ENCODE data around the gene RARB. TPM values are rescaled to one million over a fixed set of nuclear protein-coding genes. Genes with fewer than 3 reads are reported as not detected.

RARB gene
- total and polyA plus RNA-seq, 9 of the 15 experiments (the other 6 are each of a cell fraction or from before 2014, with no cell fraction given): 0.15 to 1.3 (median 0.27) TPM

GRCh38 chr3:25478964-25479726 is 51.1 kb downstream of the RARB start:
- H3K27ac ChIP-seq (ENCODE audit: extremely low read depth, low read depth, low read length): no peak overlapping the region
- no peak overlapping the region for H3K4me2 ChIP-seq (ENCODE audit: insufficient read depth, low read length)
- H3K9ac ChIP-seq (ENCODE audit: insufficient read depth in 1 of 2, low read depth in 2 of 2, low read length in 2 of 2): no peak overlapping the region
- no peaks in the 10 kb centered on the region; a peak in 1 of 5 replicates for H3K27me3 ChIP-seq (ENCODE audit: control insufficient read depth in 2 of 2, insufficient read depth in 2 of 2, low read length in 2 of 2)
- no peaks in the 10 kb centered on the region for H3K36me3 ChIP-seq (ENCODE audit: control insufficient read depth, insufficient read depth, low read length)
- POLR2A ChIA-PET: no interaction called here
- intact Hi-C loops (cut with micrococcal nuclease) (no loop called here), in situ Hi-C loops (cut with MboI) (no loop called here)
- FAIRE-seq (no peak), ATAC-seq (no peak), DNase-seq (ENCODE audit: extremely low read depth in 1 of 4, low spot score in 3 of 4) (no peak)
- H3K4me1 ChIP-seq (replicated peaks in 1 of 2; ENCODE audit: control insufficient read depth in 2 of 2, insufficient read depth in 2 of 2, low read length in 2 of 2): no peaks in the 10 kb centered on the region
- H4K20me1 ChIP-seq (replicated peaks; ENCODE audit: control insufficient read depth, insufficient read depth, low read length): no peaks in the 10 kb centered on the region
- no peaks in the 10 kb centered on the region for H3K79me2 ChIP-seq (ENCODE audit: control insufficient read depth, insufficient read depth, low read length)
- H3K4me3 ChIP-seq: no peak overlapping the region
- no TSS peak for BruUV-seq (replicated peaks)
- no peaks in the 10 kb centered on the region for H3K9me1 ChIP-seq (ENCODE audit: control insufficient read depth, insufficient read depth, low read length)
- no peak overlapping the region for H2AFZ ChIP-seq (ENCODE audit: low read depth, low read length)
- no peak for TF ChIP-seq MAZ (CRISPR knock-in tag; conservative IDR thresholded peaks at IDR 0.05 in 1 of 2, IDR thresholded peaks at IDR 0.05 in 1 of 2)
- no peak for TF ChIP-seq CGGBP1 (CRISPR knock-in tag; IDR thresholded peaks at IDR 0.05)
- TF ChIP-seq, protein P1, sequence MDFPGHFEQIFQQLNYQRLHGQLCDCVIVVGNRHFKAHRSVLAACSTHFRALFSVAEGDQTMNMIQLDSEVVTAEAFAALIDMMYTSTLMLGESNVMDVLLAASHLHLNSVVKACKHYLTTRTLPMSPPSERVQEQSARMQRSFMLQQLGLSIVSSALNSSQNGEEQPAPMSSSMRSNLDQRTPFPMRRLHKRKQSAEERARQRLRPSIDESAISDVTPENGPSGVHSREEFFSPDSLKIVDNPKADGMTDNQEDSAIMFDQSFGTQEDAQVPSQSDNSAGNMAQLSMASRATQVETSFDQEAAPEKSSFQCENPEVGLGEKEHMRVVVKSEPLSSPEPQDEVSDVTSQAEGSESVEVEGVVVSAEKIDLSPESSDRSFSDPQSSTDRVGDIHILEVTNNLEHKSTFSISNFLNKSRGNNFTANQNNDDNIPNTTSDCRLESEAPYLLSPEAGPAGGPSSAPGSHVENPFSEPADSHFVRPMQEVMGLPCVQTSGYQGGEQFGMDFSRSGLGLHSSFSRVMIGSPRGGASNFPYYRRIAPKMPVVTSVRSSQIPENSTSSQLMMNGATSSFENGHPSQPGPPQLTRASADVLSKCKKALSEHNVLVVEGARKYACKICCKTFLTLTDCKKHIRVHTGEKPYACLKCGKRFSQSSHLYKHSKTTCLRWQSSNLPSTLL (IDR thresholded peaks at IDR 0.05): no peak
- no peak for TF ChIP-seq MCM7 (IDR thresholded peaks at IDR 0.05)
- TF ChIP-seq CBFA2T3 (IDR thresholded peaks at IDR 0.05): no peak
- TF ChIP-seq ZNF444 (CRISPR knock-in tag; IDR thresholded peaks at IDR 0.05): no peak
- TF ChIP-seq, protein P2, sequence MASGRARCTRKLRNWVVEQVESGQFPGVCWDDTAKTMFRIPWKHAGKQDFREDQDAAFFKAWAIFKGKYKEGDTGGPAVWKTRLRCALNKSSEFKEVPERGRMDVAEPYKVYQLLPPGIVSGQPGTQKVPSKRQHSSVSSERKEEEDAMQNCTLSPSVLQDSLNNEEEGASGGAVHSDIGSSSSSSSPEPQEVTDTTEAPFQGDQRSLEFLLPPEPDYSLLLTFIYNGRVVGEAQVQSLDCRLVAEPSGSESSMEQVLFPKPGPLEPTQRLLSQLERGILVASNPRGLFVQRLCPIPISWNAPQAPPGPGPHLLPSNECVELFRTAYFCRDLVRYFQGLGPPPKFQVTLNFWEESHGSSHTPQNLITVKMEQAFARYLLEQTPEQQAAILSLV (tag; IDR thresholded peaks at IDR 0.05): no peak
- TF ChIP-seq ZNF41 (CRISPR knock-in tag; conservative IDR thresholded peaks at IDR 0.05): no peak
- 0% methylated on average over 3 of the region's 3 CpGs for WGBS (ENCODE audit: insufficient coverage, low coverage, missing lambda C conversion rate)
- no peaks in the 10 kb centered on the region for H3K9me3 ChIP-seq (replicated peaks; ENCODE audit: control insufficient read depth, insufficient read depth, low read depth, low read length)
- CTCF ChIA-PET (ENCODE audit: low intra/inter-chr PET ratio): no interaction called here

All from K562 (cell line).